GM19467 (cell line): ENCODE data around the gene RIMBP2.

Experiments
- ATAC-seq: cut with Tn5 transposase; IDR thresholded peaks from one replicate; pipeline ENCODE4 v1.9.1; 2021; ENCODE audit warnings: mild to moderate bottlenecking, moderate library complexity; ENCODE audit not compliant: unreplicated experiment

The RIMBP2 gene

DNA sequence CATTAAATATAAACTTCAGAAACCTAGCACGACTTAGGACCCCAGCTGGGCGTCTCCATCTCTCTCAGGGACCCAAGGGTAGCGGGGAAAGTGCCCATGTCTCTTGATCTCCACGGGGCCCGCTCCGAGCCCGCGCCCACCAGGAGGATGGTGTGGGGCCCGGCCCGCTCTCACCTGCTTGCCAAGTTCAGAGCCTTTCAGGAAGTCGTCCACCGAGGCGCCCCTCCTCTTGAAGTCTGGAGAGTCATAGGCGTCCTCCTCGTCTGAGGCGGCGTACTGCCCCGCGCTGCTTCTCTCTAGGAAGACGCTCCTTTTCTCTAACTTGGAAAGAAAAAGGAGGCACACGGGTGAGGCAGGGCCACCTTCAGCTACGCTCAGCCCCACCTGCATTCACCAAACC lies 281.5 kb downstream of the RIMBP2 start:
- ATAC-seq = no peak

DNA sequence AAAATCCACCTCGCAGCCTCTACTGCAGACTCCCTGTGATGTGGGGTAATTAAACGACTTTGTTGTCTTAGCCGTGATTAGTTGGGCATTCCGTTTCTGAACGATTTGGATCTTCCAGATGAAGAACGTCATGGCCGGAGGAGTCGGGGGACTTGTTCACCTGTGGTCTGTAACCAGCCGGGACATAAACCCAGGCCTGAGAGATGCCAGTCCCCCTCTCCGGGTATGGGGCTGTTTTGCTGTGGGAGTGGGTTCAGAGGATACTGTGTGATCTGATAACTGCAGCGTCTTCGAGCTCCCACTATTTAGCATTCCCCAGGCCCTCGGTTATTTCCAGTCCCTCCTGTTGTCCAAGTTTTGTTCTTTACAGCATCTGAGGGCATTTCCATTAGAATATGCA lies 282.3 kb downstream of the RIMBP2 start:
- no peak for ATAC-seq

GRCh38 chr12:130433411-130433810 lies 282.7 kb downstream of the RIMBP2 start:
- no peak for ATAC-seq

- ATAC-seq = no peak
These were observed 284.9 kb downstream of the RIMBP2 start for GRCh38 chr12:130431176-130431575.

DNA sequence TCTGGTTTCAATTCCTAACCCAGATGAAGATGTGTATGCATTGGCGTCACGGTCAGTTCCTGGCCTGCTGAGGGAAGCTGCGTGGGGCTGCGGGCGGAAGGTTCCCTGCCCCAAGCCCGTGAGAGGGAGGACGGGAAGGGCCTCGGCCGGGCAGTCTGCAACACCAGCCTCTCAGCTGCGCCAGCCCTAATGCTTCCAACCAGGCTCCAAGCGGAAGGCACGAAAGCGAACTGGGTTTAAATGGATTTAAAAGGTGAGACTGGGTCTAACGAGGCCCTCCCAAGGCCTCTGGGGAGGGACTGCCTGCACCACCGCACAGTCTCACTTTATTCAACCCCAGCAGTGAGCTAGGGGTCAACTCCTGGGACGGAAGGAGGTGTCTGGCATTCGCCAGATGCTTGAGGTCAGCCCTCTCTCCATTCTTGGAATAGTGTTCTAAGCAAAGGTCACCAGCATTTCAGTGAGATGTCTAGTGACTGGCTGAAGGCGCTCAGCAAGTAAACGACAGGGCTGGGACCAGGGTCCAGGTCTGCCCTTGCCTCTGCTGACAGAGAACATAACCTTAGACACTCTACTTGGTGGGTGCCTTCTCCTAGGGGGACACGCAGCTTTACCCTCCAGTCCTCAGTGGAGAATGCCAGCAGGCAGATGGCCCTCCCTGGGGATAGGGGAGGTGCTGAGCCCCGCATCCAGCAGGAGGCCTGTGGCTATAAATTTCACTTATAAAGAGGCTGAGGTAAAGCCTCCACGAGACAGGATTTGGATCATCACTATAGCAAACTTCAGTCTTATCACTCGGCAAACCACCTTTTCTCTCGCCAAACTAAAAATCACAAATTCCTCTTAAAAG lies 286.2 kb downstream of the RIMBP2 start:
- ATAC-seq = no peak

- no peak for ATAC-seq
These were observed 288.0 kb downstream of the RIMBP2 start for GRCh38 chr12:130428116-130428515.

DNA sequence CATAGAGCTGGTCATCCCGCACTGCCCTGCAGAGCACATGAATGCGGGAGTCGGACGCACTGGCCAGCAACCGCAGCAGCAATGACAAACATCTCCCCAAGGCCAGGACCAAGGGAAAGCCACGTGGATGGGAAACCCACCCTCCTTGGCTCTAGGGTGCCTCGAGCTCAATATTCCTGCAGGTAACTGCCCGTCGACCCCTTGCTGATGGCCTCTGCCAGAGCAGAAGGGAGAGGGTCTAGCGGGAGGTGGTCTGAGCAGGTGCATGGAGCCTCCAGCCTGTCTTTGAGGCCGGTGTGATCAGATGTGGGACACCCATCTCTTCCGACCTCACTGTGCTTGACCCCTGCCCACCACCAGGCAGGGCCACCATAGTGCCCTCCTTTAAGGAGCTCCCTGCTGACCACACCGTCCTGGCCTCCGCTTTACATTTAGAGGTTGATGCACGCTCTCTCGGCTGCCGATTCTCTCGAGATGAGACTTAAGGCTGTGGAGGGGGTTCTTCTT lies 288.7 kb downstream of the RIMBP2 start:
- ATAC-seq = no peak

- no peak for ATAC-seq
These were observed 290.3 kb downstream of the RIMBP2 start for GRCh38 chr12:130425698-130426245.

DNA sequence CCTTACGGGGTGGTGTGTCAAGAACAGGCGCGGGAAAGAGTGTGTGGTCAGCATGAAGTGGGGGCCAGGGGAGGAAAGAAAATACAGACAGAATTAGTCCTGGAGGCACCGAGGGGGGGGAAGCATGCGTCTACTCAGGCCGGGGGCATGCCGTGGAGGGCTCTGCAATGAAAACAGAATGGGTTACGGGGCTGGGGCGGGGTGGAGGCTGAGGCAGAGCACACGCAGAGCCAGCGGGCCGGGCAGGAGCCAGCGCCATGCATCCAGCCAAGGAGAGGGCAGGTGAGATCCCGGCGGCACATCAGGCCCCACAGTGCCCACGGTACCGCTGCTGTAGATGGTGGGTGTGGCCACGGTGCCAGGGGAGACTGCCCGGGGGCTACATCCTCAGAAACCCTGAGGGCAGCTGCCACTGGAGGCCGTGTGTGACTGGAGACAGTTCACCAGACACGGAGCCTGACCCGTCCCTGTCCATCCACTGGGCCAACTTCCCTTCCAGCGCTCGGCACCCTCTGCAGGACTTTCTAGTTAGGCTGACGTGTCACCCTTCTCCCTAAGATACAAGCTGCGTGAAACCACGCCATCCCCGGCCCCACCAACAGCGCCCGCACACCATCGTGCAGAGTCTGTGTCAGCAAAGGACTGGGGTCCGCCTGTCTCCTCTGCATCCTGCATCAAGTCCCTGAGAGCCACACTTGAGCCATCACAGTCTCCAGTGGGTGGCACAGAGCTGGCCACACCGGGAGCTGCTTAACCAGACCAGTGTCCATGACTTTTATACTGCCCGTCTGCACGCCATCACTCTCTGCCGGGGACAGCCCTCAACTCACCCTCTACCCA lies 291.0 kb downstream of the RIMBP2 start:
- no peak for ATAC-seq

DNA sequence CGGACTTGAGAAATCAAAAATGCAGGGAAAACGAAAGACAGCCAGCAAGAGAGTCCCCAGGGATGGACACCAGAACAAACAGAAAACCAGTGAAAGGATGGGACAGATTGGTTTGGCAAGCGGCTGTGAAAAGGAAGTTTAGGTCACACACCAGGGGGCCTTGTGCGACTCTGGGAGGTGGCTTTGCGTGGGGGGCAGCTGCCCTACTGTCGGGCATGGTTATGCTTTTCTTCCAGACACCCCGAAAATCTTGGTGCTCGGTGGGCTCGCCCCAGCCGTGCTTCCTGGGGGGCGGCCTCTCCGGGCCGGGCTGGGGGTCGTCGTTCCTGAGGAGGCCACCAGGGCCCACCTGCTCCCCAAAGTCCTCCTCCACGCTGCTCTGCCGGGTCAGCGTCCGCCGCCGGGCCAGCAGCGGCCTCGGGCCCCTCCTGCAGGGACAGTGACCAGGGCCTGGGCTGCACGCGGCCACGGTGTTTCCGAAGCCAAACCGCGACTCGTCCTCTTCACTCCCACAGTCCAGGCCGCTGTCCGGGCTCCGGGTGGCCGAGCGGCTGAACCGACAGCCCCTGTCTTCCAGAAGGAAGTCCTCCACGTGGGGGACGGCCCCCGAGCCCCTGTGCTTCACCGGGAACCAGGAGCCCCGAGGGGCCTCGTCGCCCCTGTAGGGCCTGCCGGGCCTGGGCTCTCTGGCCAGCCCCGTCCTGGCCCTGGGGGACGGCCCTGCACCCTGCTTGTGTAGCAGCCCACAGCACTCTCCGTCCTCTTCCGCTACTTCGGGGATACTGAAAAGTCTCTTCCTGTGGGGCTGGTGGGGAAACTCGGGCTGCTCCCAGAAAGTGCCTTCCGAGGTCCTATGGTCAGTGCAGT lies 291.9 kb downstream of the RIMBP2 start:
- ATAC-seq = no peak

DNA sequence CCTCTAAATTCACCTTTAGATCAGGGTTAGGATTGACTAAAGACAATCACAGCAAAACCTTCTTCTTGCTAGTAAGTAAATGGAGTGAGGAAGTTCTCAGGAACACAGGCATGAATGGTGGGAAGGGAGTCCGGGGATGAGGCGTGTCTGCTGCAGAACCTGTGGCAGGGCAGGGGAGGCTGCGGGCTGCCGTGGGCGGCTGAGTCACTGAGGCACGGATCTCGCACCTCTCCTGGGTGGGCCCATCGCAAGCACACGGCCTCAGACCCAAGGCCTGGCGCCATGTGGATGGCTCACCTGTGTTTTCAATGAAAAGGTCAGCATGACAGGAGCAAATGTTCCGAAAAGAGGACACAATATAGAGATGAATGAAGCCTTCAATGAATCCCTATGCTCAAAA lies 293.0 kb downstream of the RIMBP2 start:
- ATAC-seq = no peak

GRCh38 chr12:130422676-130423075 lies 293.4 kb downstream of the RIMBP2 start:
- no peak for ATAC-seq

GRCh38 chr12:130421896-130422295 lies 294.2 kb downstream of the RIMBP2 start:
- no peak for ATAC-seq

GRCh38 chr12:130420071-130420470 lies 296.0 kb downstream of the RIMBP2 start:
- no peak for ATAC-seq

- ATAC-seq = no peak
These were observed 297.0 kb downstream of the RIMBP2 start for GRCh38 chr12:130419116-130419515.

DNA sequence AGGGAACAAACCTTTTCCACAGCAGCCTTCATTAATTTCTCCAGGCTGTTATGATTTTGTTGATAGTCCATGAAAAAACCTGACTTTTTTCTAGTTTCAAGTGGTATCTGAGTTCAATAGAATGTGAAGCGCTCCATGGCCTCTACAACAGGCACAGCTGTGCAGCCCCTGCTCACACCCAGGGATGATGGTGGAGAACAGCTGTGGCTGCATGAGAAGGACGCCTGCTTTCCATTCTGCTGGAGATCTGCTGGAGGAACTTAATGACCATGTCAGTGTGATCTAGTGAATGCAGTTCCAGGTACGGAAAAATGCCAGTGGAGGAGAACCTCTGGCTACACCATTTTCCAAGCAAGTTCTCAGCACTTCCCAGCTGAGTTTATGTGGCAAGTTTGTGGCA lies 297.8 kb downstream of the RIMBP2 start:
- ATAC-seq = no peak

- no peak for ATAC-seq
These were observed 301.7 kb downstream of the RIMBP2 start for GRCh38 chr12:130414381-130414780.

- ATAC-seq = no peak
These were observed 302.2 kb downstream of the RIMBP2 start for GRCh38 chr12:130413909-130414308.

GRCh38 chr12:130412384-130412783 lies 303.7 kb downstream of the RIMBP2 start:
- ATAC-seq = no peak

DNA sequence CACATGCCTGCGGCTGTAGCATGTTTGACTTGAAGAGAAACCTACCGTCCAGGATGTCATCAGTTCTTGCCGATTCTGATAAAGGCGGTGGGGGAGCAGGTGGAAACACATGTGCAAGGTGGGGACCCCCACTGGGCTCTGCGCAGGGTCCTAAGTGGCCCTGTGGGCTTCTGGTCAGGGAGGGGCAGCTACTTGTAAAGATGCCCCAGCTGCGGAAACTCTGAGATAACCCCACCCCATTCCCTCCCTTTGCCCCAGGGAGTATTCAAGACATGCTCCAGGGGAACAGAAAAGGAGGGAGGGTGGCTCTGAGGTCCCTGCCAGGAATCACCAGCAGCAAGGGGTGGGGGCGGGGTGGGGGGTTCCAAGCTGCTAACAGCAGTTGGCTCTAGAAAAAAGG lies 310.8 kb downstream of the RIMBP2 start:
- no peak for ATAC-seq

DNA sequence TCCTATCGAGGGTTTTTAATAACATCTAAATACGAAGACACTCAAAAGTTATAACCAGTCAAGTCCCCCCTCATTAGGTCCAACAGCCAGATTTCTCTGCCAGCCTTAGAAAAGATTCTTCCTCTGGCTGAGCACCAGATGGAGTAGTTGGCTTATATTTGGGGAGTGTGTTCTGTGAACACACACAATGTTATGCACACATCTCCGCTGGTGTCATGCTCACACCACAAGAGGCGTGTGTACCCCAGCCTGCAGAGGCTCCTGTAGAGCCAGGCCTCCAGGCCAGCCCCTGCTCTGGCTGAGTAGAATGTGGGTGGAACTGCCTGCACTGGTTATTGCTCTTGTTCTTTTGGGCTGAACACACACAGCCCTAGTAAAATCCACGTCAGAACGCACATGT lies 314.4 kb downstream of the RIMBP2 start:
- ATAC-seq = no peak
